ENCODE results near the gene PLIN3.

The PLIN3 gene, protein sequence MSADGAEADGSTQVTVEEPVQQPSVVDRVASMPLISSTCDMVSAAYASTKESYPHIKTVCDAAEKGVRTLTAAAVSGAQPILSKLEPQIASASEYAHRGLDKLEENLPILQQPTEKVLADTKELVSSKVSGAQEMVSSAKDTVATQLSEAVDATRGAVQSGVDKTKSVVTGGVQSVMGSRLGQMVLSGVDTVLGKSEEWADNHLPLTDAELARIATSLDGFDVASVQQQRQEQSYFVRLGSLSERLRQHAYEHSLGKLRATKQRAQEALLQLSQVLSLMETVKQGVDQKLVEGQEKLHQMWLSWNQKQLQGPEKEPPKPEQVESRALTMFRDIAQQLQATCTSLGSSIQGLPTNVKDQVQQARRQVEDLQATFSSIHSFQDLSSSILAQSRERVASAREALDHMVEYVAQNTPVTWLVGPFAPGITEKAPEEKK

DNA sequence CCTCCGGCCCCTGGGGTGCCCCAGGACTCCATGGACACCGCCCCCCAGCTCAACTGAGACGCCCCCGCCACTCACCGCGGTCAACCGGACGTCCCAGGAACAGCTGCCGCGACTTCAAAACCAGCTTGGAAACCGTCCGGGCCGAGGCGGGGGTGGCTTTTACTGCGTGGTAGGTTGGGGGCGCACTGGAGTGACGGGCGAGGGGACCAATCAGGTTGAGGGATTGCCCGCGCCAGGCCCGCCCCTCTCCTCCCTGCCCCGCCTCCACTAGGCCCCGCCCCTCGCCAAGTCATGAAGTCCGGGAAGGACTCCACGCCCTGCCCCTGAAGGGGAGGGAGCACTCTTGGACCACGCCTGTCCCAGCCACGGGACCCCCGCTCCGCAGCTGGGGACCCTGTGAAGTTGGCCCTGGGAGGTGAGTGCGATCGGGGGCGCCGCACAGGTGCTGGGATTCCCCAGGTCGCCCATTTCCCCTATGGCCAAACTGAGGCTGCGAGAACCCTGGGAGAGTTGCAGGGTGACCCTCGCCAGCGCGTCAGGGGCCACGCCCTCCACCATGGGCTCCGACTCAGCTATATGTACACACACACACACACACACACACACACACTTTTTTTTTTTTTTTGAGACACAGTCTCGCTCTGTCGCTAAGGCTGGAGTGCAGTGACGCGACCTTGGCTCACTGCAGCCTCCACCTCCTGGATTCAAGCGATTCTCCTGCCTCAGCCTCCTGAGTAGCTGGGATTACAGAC lies at the start of gene PLIN3:
PLIN3 (minus strand) TSS at position 134 of the 752 bp plus-strand sequence. CDS start 6,273 bp downstream, outside the sequence.
- no peaks in the 10 kb centered on the region for H3K36me3 ChIP-seq (ENCODE audit: control insufficient read depth in 1 of 2, insufficient read depth in 2 of 2, low read length in 2 of 2)
- peak within 1 kb of the TSS; percentile 73 for H3K27ac ChIP-seq (ENCODE audit: low read length)

DNA sequence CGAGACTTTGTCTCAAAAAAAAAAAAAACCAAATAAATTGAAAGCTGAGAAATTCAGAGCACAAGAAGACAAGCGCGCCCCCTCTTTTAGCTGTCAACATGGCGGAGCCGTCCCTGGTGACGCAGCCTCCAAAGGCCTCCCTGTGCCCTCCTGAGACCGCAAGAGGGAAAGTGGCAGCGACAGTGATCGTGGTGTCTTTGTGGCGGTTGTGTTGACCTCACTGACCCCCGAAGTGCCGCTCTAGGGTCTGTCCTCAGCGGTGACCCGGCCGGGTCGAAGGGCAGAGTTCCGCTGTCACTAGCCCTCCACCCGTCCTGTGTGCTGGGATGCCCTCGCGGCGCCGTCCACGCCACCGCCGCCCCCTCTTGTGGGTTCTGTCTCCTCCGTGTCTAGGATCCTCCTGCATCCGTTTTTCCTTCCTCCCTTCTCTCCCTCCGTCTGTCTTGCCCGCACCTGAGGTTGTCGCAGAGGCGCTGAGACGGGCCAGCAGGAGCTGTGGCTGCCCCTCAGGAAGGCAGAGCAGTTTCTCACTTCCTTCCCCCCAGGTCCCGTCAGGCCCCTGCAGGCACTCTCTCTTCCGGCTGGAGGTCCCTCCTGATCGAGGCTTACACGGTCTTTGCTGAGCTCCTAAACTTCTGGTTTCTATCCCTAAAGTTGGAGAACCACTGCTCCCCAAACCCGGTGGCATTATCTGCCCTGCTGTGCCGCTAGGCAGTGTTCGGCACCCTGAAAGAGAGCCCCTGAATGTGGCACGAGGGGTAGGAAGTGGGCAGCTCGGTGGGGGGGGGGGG lies 49.0 kb upstream of the PLIN3 start:
- Histone ChIP-seq H3K4me1 (ENCODE audit: control insufficient read depth in 1 of 2, insufficient read depth in 2 of 2, low read length in 2 of 2) (peaks cover 3 to 12% of the 10 kb centered on the region in 2 donors), H3K9me3 (ENCODE audit: control insufficient read depth in 1 of 2, low read length in 2 of 2) (no peaks in the 10 kb centered on the region), H3K27me3 (ENCODE audit: low read depth, low read length) (no peaks in the 10 kb centered on the region), H3K36me3 (ENCODE audit: control insufficient read depth in 1 of 2, insufficient read depth in 2 of 2, low read length in 2 of 2) (no peaks in the 10 kb centered on the region), H3K27ac (ENCODE audit: low read length) (no peak overlapping the region), H3K4me3 (ENCODE audit: low read depth in 1 of 2, low read length in 2 of 2) (peak overlapping the region; percentile 30 to 41)

More for the DNA sequence above, at the start of gene PLIN3:
- peak within 1 kb of the TSS; percentile 81 to 84 for H3K4me3 ChIP-seq (ENCODE audit: low read depth in 1 of 2, low read length in 2 of 2)
- H3K27me3 ChIP-seq (ENCODE audit: low read depth, low read length): no peaks in the 10 kb centered on the region
- H3K9me3 ChIP-seq (ENCODE audit: control insufficient read depth in 1 of 2, low read length in 2 of 2): no peaks in the 10 kb centered on the region
- H3K4me1 ChIP-seq (ENCODE audit: control insufficient read depth in 1 of 2, insufficient read depth in 2 of 2, low read length in 2 of 2): peaks cover 4% of the 10 kb centered on the region in 2 donors

- Histone ChIP-seq H3K4me3 (ENCODE audit: low read depth in 1 of 2, low read length in 2 of 2) (peak overlapping the region in 1 of 2 donors; percentile 44), H3K36me3 (ENCODE audit: control insufficient read depth in 1 of 2, insufficient read depth in 2 of 2, low read length in 2 of 2) (no peaks in the 10 kb centered on the region), H3K27me3 (ENCODE audit: low read depth, low read length) (no peaks in the 10 kb centered on the region), H3K27ac (ENCODE audit: low read length) (no peak overlapping the region), H3K9me3 (ENCODE audit: control insufficient read depth in 1 of 2, low read length in 2 of 2) (no peaks in the 10 kb centered on the region), H3K4me1 (ENCODE audit: control insufficient read depth in 1 of 2, insufficient read depth in 2 of 2, low read length in 2 of 2) (peaks cover 9 to 24% of the 10 kb centered on the region in 2 donors)
Measured at GRCh38 chr19:4914736-4915501, 47.5 kb upstream of the PLIN3 start.

DNA sequence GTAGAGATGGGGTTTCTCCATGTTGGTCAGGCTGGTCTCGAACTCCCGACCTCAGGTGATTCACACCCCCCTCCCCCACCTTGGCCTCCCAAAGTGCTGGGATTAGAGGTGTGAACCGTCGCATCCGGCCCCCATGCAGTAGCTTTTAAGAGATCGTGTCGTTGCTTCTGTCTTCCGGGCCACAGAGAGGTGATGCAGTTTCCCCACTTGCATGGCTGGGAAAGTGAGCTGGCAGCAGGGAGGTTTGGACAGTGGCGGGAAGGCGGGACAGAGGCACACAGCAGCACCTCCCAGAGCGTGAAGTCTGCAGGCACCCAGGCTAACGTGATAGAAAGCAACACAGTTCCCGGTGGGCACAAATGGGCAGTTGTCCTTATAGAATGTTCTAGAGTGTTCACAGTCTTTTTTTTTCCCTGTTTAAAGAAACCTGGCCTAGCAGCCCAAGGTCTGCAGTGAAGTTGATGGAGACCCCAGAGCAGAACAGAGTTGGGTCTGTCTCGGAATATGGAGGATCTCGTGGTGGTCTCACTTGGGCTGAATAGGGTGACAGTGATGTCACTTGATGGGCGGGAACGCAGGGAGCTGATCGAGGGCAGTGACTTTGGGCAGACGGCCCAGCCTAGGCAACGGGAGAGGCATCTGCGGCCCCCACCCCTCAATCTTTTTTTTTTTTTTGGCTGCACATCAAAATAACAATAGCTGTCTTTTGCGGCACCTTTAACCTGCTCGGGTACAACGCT lies 46.7 kb upstream of the PLIN3 start:
- H3K36me3 ChIP-seq (ENCODE audit: control insufficient read depth in 1 of 2, insufficient read depth in 2 of 2, low read length in 2 of 2): no peaks in the 10 kb centered on the region
- no peaks in the 10 kb centered on the region for H3K9me3 ChIP-seq (ENCODE audit: control insufficient read depth in 1 of 2, low read length in 2 of 2)
- no peak overlapping the region for H3K27ac ChIP-seq (ENCODE audit: low read length)
- peaks cover 9 to 29% of the 10 kb centered on the region in 2 donors for H3K4me1 ChIP-seq (ENCODE audit: control insufficient read depth in 1 of 2, insufficient read depth in 2 of 2, low read length in 2 of 2)
- H3K4me3 ChIP-seq (ENCODE audit: low read depth in 1 of 2, low read length in 2 of 2): no peak overlapping the region
- no peaks in the 10 kb centered on the region for H3K27me3 ChIP-seq (ENCODE audit: low read depth, low read length)

GRCh38 chr19:4911786-4912672 lies 44.6 kb upstream of the PLIN3 start:
- H3K4me1 ChIP-seq (ENCODE audit: control insufficient read depth in 1 of 2, insufficient read depth in 2 of 2, low read length in 2 of 2): peaks cover 9 to 32% of the 10 kb centered on the region in 2 donors
- no peaks in the 10 kb centered on the region for H3K36me3 ChIP-seq (ENCODE audit: control insufficient read depth in 1 of 2, insufficient read depth in 2 of 2, low read length in 2 of 2)
- no peak overlapping the region for H3K27ac ChIP-seq (ENCODE audit: low read length)
- H3K4me3 ChIP-seq (ENCODE audit: low read depth in 1 of 2, low read length in 2 of 2): peak overlapping the region; percentile 43 to 74
- H3K27me3 ChIP-seq (ENCODE audit: low read depth, low read length): no peaks in the 10 kb centered on the region
- H3K9me3 ChIP-seq (ENCODE audit: control insufficient read depth in 1 of 2, low read length in 2 of 2): no peaks in the 10 kb centered on the region

DNA sequence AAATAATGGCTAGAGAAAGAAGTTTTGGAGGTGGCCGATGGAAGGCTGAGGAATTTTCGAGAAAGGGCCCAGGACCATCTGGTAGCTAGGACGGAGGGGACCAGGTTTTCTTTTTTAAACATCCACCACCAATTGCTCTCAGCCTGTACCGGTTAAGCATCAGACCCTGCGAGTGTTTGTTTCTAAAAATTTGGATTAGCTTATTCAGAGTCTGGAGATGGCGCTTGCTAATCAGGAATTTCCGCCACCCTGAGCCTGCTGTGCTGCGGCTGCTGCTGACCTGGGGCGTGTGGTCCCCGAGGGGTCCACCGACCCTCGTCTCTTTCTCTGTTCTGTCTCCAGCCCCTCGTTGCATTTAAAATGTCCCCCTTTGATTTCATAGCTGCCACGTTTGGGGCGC lies 43.8 kb upstream of the PLIN3 start:
- no peaks in the 10 kb centered on the region for H3K36me3 ChIP-seq (ENCODE audit: control insufficient read depth in 1 of 2, insufficient read depth in 2 of 2, low read length in 2 of 2)
- H3K9me3 ChIP-seq (ENCODE audit: control insufficient read depth in 1 of 2, low read length in 2 of 2): no peaks in the 10 kb centered on the region
- no peak overlapping the region for H3K27ac ChIP-seq (ENCODE audit: low read length)
- H3K4me1 ChIP-seq (ENCODE audit: control insufficient read depth in 1 of 2, insufficient read depth in 2 of 2, low read length in 2 of 2): peaks cover 9 to 32% of the 10 kb centered on the region in 2 donors
- no peaks in the 10 kb centered on the region for H3K27me3 ChIP-seq (ENCODE audit: low read depth, low read length)
- H3K4me3 ChIP-seq (ENCODE audit: low read depth in 1 of 2, low read length in 2 of 2): peak overlapping the region; percentile 43 to 74

DNA sequence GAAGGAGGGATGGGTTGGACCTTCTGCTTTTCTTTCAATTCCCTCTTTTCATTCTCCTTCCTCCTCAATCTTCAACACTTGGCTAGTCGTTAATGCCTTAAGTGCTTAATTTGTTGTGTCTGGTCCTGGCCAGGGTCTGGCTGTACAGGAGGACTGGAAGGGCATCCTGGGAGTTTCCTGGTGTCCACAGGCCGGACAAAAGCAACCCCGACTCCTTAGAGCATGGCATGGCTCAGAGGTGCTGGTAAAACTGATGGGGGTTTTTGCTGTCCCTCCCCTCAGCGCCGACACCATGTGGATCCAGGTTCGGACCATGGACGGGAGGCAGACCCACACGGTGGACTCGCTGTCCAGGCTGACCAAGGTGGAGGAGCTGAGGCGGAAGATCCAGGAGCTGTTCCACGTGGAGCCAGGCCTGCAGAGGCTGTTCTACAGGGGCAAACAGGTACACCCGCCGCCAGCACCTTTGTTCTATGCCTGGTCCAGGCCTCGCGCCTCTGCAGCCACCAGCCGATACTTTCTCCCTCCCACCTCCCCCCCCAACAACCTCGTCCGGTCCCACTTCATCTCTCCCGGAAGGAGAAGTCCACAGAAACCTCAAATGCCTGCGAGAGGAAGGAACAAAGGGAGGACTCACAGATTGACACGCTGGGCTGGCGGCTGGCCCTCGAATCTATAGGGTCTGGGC lies 43.3 kb upstream of the PLIN3 start:
- no peaks in the 10 kb centered on the region for H3K36me3 ChIP-seq (ENCODE audit: control insufficient read depth in 1 of 2, insufficient read depth in 2 of 2, low read length in 2 of 2)
- H3K4me3 ChIP-seq (ENCODE audit: low read depth in 1 of 2, low read length in 2 of 2): peak overlapping the region; percentile 67 to 74
- H3K4me1 ChIP-seq (ENCODE audit: control insufficient read depth in 1 of 2, insufficient read depth in 2 of 2, low read length in 2 of 2): peaks cover 9 to 31% of the 10 kb centered on the region in 2 donors
- H3K9me3 ChIP-seq (ENCODE audit: control insufficient read depth in 1 of 2, low read length in 2 of 2): no peaks in the 10 kb centered on the region
- no peak overlapping the region for H3K27ac ChIP-seq (ENCODE audit: low read length)
- no peaks in the 10 kb centered on the region for H3K27me3 ChIP-seq (ENCODE audit: low read depth, low read length)

GRCh38 chr19:4909897-4910593 lies 42.6 kb upstream of the PLIN3 start:
- no peaks in the 10 kb centered on the region for H3K27me3 ChIP-seq (ENCODE audit: low read depth, low read length)
- no peaks in the 10 kb centered on the region for H3K36me3 ChIP-seq (ENCODE audit: control insufficient read depth in 1 of 2, insufficient read depth in 2 of 2, low read length in 2 of 2)
- peak overlapping the region; percentile 67 to 74 for H3K4me3 ChIP-seq (ENCODE audit: low read depth in 1 of 2, low read length in 2 of 2)
- H3K4me1 ChIP-seq (ENCODE audit: control insufficient read depth in 1 of 2, insufficient read depth in 2 of 2, low read length in 2 of 2): peaks cover 9 to 27% of the 10 kb centered on the region in 2 donors
- no peaks in the 10 kb centered on the region for H3K9me3 ChIP-seq (ENCODE audit: control insufficient read depth in 1 of 2, low read length in 2 of 2)
- no peak overlapping the region for H3K27ac ChIP-seq (ENCODE audit: low read length)
